HEK293 (cell line): ENCODE measurements around the gene SOCS6.

Experiments used
- CTCF ChIA-PET: fragments of 350-600 bp; formaldehyde crosslinking; extraction: SDS; loops from one replicate; lab custom pipeline; 2021; ENCODE audit warnings: antibody characterized with exemption; lab: Yijun Ruan, JAX
- POLR2A ChIA-PET: fragments of 300-600 bp; formaldehyde crosslinking; extraction: SDS; loops from one replicate; lab custom pipeline; 2020; ENCODE audit warnings: antibody characterized with exemption, inconsistent platforms; lab: Yijun Ruan, JAX
- H3K27ac ChIP-seq: fragments of 200-500 bp; sonication (Bioruptor generic); 2 replicates; pipeline ENCODE4 v1.5.1; 2014; ENCODE audit warnings: low read depth, low read length, control low read depth, inconsistent platforms; ENCODE audit errors: extremely low read depth
- H3K36me3 ChIP-seq, 2 experiments: fragments of 200-500 bp in 1 of 2; sonication (Bioruptor generic) in 1 of 2; 1 replicate in 1 of 2; 2 replicates in 1 of 2; pipeline ENCODE4 v1.5.1; 2014 to 2017; ENCODE audit warnings: inconsistent platforms in 2 of 2, low read length in 2 of 2; ENCODE audit not compliant: control insufficient read depth in 2 of 2, insufficient read depth in 1 of 2
- H3K4me1 ChIP-seq: fragments of 200-500 bp; sonication (Bioruptor generic); 2 replicates; pipeline ENCODE4 v1.5.1; 2014; ENCODE audit warnings: mild to moderate bottlenecking, low read length, inconsistent platforms; ENCODE audit not compliant: control insufficient read depth, insufficient read depth
- H3K4me3 ChIP-seq: 2 replicates; pipeline ENCODE4 v1.5.1; 2011; ENCODE audit warnings: low read depth, mild to moderate bottlenecking, control low read depth, low read length, moderate library complexity
- H3K9me3 ChIP-seq: fragments of 200-500 bp; sonication (Bioruptor generic); 2 replicates; pipeline ENCODE4 v1.5.1; 2014; ENCODE audit warnings: low read depth, low read length, inconsistent platforms; ENCODE audit not compliant: control insufficient read depth, insufficient read depth
- HOXC10 ChIP-seq: sonication (generic); formaldehyde crosslinking; IDR thresholded peaks from 2 replicates; pipeline ENCODE4 v1.8.1; 2023; ENCODE audit warnings: mild to moderate bottlenecking, missing genetic modification reagents
- KLF7 ChIP-seq: fragments of 450-650 bp; formaldehyde crosslinking; IDR thresholded peaks from 2 replicates; pipeline ENCODE4 v1.5.1; 2016; ENCODE audit warnings: missing biosample characterization, missing genetic modification characterization, borderline replicate concordance
- OSR2 ChIP-seq: fragments of 450-650 bp; formaldehyde crosslinking; IDR thresholded peaks from 2 replicates; pipeline ENCODE4 v1.5.1; 2016; ENCODE audit warnings: missing biosample characterization, missing genetic modification characterization
- RBAK ChIP-seq: fragments of 450-650 bp; formaldehyde crosslinking; IDR thresholded peaks from 2 replicates; pipeline ENCODE4 v1.5.1; 2016; ENCODE audit warnings: missing biosample characterization, missing genetic modification characterization
- ZBTB21 ChIP-seq: fragments of 450-650 bp; formaldehyde crosslinking; IDR thresholded peaks from 2 replicates; pipeline ENCODE4 v1.5.1; 2017; ENCODE audit warnings: missing biosample characterization, missing genetic modification characterization
- ZBTB8A ChIP-seq: fragments of 450-650 bp; formaldehyde crosslinking; IDR thresholded peaks from 2 replicates; pipeline ENCODE4 v1.5.1; 2016; ENCODE audit warnings: missing biosample characterization, missing genetic modification characterization
- ZFHX2 ChIP-seq: fragments of 450-650 bp; formaldehyde crosslinking; conservative IDR thresholded peaks from 2 replicates; pipeline ENCODE4 v1.5.1; 2016; ENCODE audit warnings: missing biosample characterization, missing genetic modification characterization
- ZNF157 ChIP-seq: fragments of 450-650 bp; formaldehyde crosslinking; IDR thresholded peaks from 2 replicates; pipeline ENCODE4 v1.5.1; 2016; ENCODE audit warnings: missing biosample characterization, missing genetic modification characterization
- ZNF341 ChIP-seq: fragments of 450-650 bp; formaldehyde crosslinking; IDR thresholded peaks from 2 replicates; pipeline ENCODE4; 2016; ENCODE audit warnings: low read depth, missing biosample characterization, missing genetic modification characterization
- ZNF404 ChIP-seq: fragments of 450-650 bp; formaldehyde crosslinking; IDR thresholded peaks from 2 replicates; pipeline ENCODE4 v1.5.1; 2017; ENCODE audit warnings: missing biosample characterization, missing genetic modification characterization
- ZNF426 ChIP-seq: fragments of 450-650 bp; formaldehyde crosslinking; IDR thresholded peaks from 2 replicates; pipeline ENCODE4 v1.5.1; 2017; ENCODE audit warnings: missing biosample characterization, missing genetic modification characterization, mild to moderate bottlenecking, inconsistent platforms, moderate library complexity
- ZNF48 ChIP-seq: fragments of 450-650 bp; formaldehyde crosslinking; IDR thresholded peaks from 2 replicates; pipeline ENCODE4 v1.5.1; 2016; ENCODE audit warnings: missing biosample characterization, missing genetic modification characterization
- ZNF555 ChIP-seq: fragments of 450-650 bp; formaldehyde crosslinking; conservative IDR thresholded peaks from 2 replicates; pipeline ENCODE4 v1.5.1; 2017; ENCODE audit warnings: missing biosample characterization, mild to moderate bottlenecking, missing genetic modification characterization, inconsistent platforms
- ZNF610 ChIP-seq: fragments of 450-650 bp; formaldehyde crosslinking; IDR thresholded peaks from 2 replicates; pipeline ENCODE4 v1.5.1; 2016; ENCODE audit warnings: missing biosample characterization, missing genetic modification characterization, borderline replicate concordance
- ZNF623 ChIP-seq: fragments of 450-650 bp; formaldehyde crosslinking; IDR thresholded peaks from 2 replicates; pipeline ENCODE4 v1.5.1; 2016; ENCODE audit warnings: missing biosample characterization, missing genetic modification characterization
- ZNF660 ChIP-seq: fragments of 450-650 bp; IDR thresholded peaks from 2 replicates; pipeline ENCODE4 v1.5.1; 2018; ENCODE audit warnings: missing biosample characterization, mild to moderate bottlenecking, missing genetic modification characterization
- ZNF664 ChIP-seq: fragments of 450-650 bp; formaldehyde crosslinking; IDR thresholded peaks from 2 replicates; pipeline ENCODE4 v1.5.1; 2016; ENCODE audit warnings: missing biosample characterization, missing genetic modification characterization
- ZNF791 ChIP-seq: fragments of 450-650 bp; formaldehyde crosslinking; IDR thresholded peaks from 2 replicates; pipeline ENCODE4 v1.5.1; 2016; ENCODE audit warnings: missing biosample characterization, missing genetic modification characterization
- ZNF830 ChIP-seq: fragments of 450-650 bp; IDR thresholded peaks from 2 replicates; pipeline ENCODE4 v1.5.0; 2018; ENCODE audit warnings: missing biosample characterization, missing genetic modification characterization, low read depth, mild to moderate bottlenecking, moderate library complexity
- TF ChIP-seq, protein P1 (sequence below): fragments of 450-650 bp; formaldehyde crosslinking; IDR thresholded peaks from 2 replicates; pipeline ENCODE4 v1.5.1; 2016; ENCODE audit warnings: missing biosample characterization, missing genetic modification characterization
- TF ChIP-seq, protein P2 (sequence below): fragments of 450-650 bp; formaldehyde crosslinking; IDR thresholded peaks from 2 replicates; pipeline ENCODE4 v1.5.1; 2017; ENCODE audit warnings: missing biosample characterization, missing genetic modification characterization
- TF ChIP-seq, protein P3 (sequence below): fragments of 450-650 bp; formaldehyde crosslinking; IDR thresholded peaks from 2 replicates; pipeline ENCODE4 v1.5.1; 2016; ENCODE audit warnings: missing biosample characterization, missing genetic modification characterization
- TF ChIP-seq, protein P4 (sequence below): fragments of 450-650 bp; IDR thresholded peaks from 2 replicates; pipeline ENCODE4 v1.5.1; 2018; ENCODE audit warnings: missing biosample characterization, mild to moderate bottlenecking, missing genetic modification characterization
- TF ChIP-seq, protein P5 (sequence below): fragments of 450-650 bp; formaldehyde crosslinking; IDR thresholded peaks from 2 replicates; pipeline ENCODE4 v1.5.1; 2016; ENCODE audit warnings: missing biosample characterization, missing genetic modification characterization

SOCS6 gene

DNA sequence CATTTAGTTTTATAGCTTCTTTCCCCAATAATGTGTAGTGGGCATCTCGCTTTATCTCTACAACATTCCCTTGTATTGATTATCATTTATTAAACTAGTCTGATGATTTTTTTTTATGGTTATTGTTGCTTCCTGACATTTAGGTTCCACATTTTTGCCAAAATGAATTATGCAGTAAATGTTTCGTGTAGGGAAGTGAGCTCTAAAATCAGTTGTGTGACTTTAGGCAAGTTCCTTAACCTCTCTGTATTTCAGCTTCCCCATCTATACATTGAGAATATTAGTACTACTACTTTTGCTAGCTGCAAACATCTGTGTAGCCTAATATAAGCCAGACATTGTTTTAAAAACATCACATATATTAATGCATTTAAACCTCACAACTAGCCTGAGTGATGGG lies 22.9 kb downstream of the SOCS6 start:
- Histone ChIP-seq H3K36me3 (peaks cover 0 to 5% of the 10 kb centered on the region in 2 experiments; a peak in 1 of 3 replicates), H3K4me3 (no peak overlapping the region), H3K4me1 (no peaks in the 10 kb centered on the region), H3K9me3 (no peaks in the 10 kb centered on the region), H3K27ac (no peak overlapping the region)
- CTCF ChIA-PET, result interaction anchor here (1.0 kb wide), 1 partner anchor 143 kb away, joined by 3 read pairs; no protein-coding TSS in a partner anchor
- POLR2A ChIA-PET, result no interaction called here
- no peak for TF ChIP-seq ZNF623 (tag by site-specific recombination)
- no peak for TF ChIP-seq KLF7 (tag by site-specific recombination)
- no peak for TF ChIP-seq OSR2 (tag by site-specific recombination)
- TF ChIP-seq ZBTB8A, result no peak
- TF ChIP-seq ZNF791 (tag by site-specific recombination), result no peak
- TF ChIP-seq ZBTB21 (tag by site-specific recombination), result no peak
- TF ChIP-seq, protein P1, sequence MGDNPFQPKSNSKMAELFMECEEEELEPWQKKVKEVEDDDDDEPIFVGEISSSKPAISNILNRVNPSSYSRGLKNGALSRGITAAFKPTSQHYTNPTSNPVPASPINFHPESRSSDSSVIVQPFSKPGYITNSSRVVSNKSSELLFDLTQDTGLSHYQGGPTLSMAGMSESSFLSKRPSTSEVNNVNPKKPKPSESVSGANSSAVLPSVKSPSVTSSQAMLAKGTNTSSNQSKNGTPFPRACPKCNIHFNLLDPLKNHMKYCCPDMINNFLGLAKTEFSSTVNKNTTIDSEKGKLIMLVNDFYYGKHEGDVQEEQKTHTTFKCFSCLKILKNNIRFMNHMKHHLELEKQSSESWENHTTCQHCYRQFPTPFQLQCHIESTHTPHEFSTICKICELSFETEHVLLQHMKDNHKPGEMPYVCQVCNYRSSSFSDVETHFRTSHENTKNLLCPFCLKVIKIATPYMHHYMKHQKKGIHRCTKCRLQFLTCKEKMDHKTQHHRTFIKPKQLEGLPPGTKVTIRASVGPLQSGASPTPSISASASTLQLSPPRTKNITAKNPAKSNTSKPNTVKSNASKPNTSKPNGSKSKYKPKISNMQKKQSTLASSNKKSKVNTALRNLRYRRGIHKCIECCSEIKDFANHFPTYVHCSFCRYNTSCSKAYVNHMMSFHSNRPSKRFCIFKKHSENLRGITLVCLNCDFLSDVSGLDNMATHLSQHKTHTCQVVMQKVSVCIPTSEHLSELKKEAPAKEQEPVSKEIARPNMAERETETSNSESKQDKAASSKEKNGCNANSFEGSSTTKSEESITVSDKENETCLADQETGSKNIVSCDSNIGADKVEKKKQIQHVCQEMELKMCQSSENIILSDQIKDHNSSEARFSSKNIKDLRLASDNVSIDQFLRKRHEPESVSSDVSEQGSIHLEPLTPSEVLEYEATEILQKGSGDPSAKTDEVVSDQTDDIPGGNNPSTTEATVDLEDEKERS, result no peak
- TF ChIP-seq ZFHX2 (tag by site-specific recombination), result no peak
- no peak for TF ChIP-seq ZNF48 (tag by site-specific recombination)
- TF ChIP-seq ZNF610 (tag by site-specific recombination), result no peak
- no peak for TF ChIP-seq ZNF830 (tag by site-specific recombination)
- no peak for TF ChIP-seq ZNF426

DNA sequence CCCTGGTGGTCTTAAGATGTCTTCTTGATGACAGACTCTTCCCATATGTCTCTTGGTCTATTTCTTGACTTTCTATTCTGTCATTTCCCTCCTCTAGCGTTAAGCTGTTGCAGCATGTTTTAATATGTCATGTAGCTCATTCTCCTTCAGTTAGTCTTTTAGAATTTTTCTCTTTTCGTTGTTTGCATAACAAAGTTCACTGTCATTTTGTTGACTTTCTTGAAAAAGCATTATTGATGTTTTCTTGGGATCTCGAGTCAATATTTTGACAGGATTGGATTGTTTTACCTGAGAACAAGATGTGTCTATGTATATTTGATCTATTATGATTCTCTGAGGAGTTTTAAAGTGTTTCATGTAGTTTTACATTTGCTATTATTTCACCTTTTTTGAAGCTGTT lies 24.8 kb downstream of the SOCS6 start:
- Histone ChIP-seq H3K36me3 (peaks cover 0 to 5% of the 10 kb centered on the region in 2 experiments; a peak in 1 of 3 replicates), H3K9me3 (no peaks in the 10 kb centered on the region), H3K4me3 (no peak overlapping the region), H3K27ac (no peak overlapping the region), H3K4me1 (no peaks in the 10 kb centered on the region)
- CTCF ChIA-PET, result no interaction called here
- POLR2A ChIA-PET, result no interaction called here
- TF ChIP-seq ZNF157 (no peak), ZNF341 (tag by site-specific recombination) (no peak), RBAK (tag by site-specific recombination) (no peak), ZNF404 (tag by site-specific recombination) (no peak), ZNF664 (tag by site-specific recombination) (no peak), ZNF660 (tag by site-specific recombination) (no peak), ZNF555 (tag by site-specific recombination) (no peak), HOXC10 (CRISPR knock-in tag) (no peak)
- TF ChIP-seq, protein P2, sequence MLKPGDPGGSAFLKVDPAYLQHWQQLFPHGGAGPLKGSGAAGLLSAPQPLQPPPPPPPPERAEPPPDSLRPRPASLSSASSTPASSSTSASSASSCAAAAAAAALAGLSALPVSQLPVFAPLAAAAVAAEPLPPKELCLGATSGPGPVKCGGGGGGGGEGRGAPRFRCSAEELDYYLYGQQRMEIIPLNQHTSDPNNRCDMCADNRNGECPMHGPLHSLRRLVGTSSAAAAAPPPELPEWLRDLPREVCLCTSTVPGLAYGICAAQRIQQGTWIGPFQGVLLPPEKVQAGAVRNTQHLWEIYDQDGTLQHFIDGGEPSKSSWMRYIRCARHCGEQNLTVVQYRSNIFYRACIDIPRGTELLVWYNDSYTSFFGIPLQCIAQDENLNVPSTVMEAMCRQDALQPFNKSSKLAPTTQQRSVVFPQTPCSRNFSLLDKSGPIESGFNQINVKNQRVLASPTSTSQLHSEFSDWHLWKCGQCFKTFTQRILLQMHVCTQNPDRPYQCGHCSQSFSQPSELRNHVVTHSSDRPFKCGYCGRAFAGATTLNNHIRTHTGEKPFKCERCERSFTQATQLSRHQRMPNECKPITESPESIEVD, result no peak
- TF ChIP-seq, protein P3, sequence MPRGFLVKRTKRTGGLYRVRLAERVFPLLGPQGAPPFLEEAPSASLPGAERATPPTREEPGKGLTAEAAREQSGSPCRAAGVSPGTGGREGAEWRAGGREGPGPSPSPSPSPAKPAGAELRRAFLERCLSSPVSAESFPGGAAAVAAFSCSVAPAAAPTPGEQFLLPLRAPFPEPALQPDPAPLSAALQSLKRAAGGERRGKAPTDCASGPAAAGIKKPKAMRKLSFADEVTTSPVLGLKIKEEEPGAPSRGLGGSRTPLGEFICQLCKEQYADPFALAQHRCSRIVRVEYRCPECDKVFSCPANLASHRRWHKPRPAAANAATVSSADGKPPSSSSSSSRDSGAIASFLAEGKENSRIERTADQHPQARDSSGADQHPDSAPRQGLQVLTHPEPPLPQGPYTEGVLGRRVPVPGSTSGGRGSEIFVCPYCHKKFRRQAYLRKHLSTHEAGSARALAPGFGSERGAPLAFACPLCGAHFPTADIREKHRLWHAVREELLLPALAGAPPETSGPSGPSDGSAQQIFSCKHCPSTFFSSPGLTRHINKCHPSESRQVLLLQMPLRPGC (tag by site-specific recombination), result no peak
- TF ChIP-seq, protein P4, sequence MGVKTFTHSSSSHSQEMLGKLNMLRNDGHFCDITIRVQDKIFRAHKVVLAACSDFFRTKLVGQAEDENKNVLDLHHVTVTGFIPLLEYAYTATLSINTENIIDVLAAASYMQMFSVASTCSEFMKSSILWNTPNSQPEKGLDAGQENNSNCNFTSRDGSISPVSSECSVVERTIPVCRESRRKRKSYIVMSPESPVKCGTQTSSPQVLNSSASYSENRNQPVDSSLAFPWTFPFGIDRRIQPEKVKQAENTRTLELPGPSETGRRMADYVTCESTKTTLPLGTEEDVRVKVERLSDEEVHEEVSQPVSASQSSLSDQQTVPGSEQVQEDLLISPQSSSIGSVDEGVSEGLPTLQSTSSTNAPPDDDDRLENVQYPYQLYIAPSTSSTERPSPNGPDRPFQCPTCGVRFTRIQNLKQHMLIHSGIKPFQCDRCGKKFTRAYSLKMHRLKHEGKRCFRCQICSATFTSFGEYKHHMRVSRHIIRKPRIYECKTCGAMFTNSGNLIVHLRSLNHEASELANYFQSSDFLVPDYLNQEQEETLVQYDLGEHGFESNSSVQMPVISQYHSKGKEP (tag by site-specific recombination), result no peak
- TF ChIP-seq, protein P5, sequence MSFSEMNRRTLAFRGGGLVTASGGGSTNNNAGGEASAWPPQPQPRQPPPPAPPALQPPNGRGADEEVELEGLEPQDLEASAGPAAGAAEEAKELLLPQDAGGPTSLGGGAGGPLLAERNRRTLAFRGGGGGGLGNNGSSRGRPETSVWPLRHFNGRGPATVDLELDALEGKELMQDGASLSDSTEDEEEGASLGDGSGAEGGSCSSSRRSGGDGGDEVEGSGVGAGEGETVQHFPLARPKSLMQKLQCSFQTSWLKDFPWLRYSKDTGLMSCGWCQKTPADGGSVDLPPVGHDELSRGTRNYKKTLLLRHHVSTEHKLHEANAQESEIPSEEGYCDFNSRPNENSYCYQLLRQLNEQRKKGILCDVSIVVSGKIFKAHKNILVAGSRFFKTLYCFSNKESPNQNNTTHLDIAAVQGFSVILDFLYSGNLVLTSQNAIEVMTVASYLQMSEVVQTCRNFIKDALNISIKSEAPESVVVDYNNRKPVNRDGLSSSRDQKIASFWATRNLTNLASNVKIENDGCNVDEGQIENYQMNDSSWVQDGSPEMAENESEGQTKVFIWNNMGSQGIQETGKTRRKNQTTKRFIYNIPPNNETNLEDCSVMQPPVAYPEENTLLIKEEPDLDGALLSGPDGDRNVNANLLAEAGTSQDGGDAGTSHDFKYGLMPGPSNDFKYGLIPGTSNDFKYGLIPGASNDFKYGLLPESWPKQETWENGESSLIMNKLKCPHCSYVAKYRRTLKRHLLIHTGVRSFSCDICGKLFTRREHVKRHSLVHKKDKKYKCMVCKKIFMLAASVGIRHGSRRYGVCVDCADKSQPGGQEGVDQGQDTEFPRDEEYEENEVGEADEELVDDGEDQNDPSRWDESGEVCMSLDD (tag by site-specific recombination), result no peak
